Nephron progenitor cell (in vitro differentiated cells): ENCODE measurements around the gene CYB5RL.
A peak's percentile ranks its signal among the peaks of the same experiment; 100 is the strongest.

Source experiments
- DNase-seq: peaks from one replicate; pipeline ENCODE4 v3.0.0; 2021
- H3K27ac Mint-ChIP-seq: 2 replicates; pipeline ENCODE4 v1.8.0; 2021; ENCODE audit warnings: mild to moderate bottlenecking, moderate library complexity, mixed read lengths
- H3K27me3 Mint-ChIP-seq: 2 replicates; pipeline ENCODE4 v1.8.0; 2021; ENCODE audit warnings: mild to moderate bottlenecking, low read depth, mixed read lengths; ENCODE audit not compliant: poor library complexity
- H3K36me3 Mint-ChIP-seq: 2 replicates; pipeline ENCODE4 v1.8.0; 2021; ENCODE audit warnings: low read depth, mixed read lengths
- H3K4me1 Mint-ChIP-seq: 2 replicates; pipeline ENCODE4 v1.8.0; 2021; ENCODE audit warnings: mixed read lengths
- H3K4me3 Mint-ChIP-seq: 2 replicates; pipeline ENCODE4 v1.8.0; 2021; ENCODE audit warnings: mild to moderate bottlenecking, moderate library complexity, mixed read lengths
- H3K9me3 Mint-ChIP-seq: 2 replicates; pipeline ENCODE4 v1.8.0; 2021; ENCODE audit warnings: mild to moderate bottlenecking, moderate library complexity, mixed read lengths
- TF ChIP-seq, protein P1 (sequence below): fragments of 200-600 bp; sonication (generic); IDR thresholded peaks from 2 replicates; pipeline ENCODE4 v1.5.0; 2021; ENCODE audit warnings: antibody characterized with exemption

The CYB5RL gene

DNA sequence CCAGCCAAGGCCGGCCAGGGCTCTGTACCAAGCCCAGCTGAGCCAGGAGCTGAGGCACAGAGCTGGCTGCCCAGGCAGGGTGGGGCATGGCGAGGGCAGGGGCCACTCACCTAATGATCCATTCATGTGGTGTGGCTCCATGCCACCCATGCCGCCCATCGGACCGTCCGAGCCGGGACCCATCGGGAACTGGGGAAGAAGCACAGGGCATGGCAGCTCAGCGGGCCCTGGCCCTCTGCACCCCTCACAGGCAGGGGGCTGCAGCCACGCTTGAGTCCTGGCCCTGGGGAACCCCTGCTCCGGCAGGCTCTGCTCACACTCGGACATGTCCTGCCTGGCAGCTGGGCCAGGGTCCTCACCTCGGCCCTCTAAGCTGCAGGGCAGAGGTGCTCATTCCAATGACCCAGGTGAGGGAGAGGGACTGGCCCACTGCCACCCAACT is 28.8 kb upstream of the CYB5RL start:
- DNase-seq: no peak
- Mint-ChIP-seq H3K4me1 (peaks cover 38% of the 10 kb centered on the region), H3K27ac (peak overlapping the region; percentile 96), H3K36me3 (peaks cover 64% of the 10 kb centered on the region), H3K4me3 (no peak overlapping the region), H3K27me3 (peaks cover 5% of the 10 kb centered on the region), H3K9me3 (peaks cover 3% of the 10 kb centered on the region)
- TF ChIP-seq, protein P1, sequence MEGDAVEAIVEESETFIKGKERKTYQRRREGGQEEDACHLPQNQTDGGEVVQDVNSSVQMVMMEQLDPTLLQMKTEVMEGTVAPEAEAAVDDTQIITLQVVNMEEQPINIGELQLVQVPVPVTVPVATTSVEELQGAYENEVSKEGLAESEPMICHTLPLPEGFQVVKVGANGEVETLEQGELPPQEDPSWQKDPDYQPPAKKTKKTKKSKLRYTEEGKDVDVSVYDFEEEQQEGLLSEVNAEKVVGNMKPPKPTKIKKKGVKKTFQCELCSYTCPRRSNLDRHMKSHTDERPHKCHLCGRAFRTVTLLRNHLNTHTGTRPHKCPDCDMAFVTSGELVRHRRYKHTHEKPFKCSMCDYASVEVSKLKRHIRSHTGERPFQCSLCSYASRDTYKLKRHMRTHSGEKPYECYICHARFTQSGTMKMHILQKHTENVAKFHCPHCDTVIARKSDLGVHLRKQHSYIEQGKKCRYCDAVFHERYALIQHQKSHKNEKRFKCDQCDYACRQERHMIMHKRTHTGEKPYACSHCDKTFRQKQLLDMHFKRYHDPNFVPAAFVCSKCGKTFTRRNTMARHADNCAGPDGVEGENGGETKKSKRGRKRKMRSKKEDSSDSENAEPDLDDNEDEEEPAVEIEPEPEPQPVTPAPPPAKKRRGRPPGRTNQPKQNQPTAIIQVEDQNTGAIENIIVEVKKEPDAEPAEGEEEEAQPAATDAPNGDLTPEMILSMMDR: no peak

DNA sequence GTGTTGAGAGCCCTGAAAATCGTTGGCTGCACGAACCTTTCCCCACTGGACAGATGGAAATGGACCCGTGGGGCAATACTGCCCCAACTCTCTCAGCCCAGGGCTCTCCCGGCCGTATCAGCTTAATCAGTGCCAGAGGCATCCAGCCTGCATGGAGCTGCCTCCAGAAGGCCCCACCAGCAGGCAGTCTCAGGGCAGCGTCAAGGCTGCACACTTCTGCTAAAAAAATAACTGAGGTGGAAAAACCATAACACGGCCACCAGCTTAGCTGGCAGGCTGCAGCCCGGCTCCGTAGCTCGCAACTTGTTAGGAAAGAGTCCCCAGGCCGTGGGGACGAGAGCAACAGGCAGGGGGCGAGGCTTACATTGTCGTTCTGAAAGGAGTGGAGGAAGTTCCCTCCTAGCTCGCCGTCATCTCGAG is 28.1 kb upstream of the CYB5RL start:
- peaks cover 61% of the 10 kb centered on the region for H3K36me3 Mint-ChIP-seq
- no peak for DNase-seq
- H3K27me3 Mint-ChIP-seq: peaks cover 5% of the 10 kb centered on the region
- H3K27ac Mint-ChIP-seq: peak overlapping the region; percentile 96
- H3K4me3 Mint-ChIP-seq: no peak overlapping the region
- peaks cover 39% of the 10 kb centered on the region for H3K4me1 Mint-ChIP-seq
- TF ChIP-seq, protein P1: no peak
- peaks cover 3% of the 10 kb centered on the region for H3K9me3 Mint-ChIP-seq

DNA sequence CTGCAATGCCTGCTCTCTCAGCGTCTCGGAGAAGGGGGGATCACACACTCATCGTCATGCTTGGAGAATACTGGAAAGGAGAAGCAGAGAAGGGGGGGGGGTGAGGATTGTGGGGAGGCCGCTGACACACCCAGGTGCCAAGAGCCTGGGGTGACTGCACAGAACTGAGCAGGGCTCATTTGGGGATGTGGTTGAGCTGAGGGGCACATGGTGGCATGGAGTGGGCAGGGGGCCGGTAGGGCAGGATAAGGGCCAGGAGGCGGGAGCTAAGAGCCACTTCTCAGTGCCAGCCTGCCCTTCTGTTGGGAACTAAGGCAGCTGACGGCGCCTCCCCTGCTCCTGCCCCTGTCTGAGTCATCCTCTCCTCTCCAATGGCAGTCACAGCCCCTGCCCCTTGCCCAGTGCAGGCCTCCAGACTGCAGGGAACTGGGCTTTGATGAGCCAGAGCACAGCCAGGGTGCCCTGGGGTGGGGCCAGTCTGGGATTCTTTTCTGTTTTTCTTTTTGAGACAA is 27.3 kb upstream of the CYB5RL start:
- TF ChIP-seq, protein P1: no peak
- no peak for DNase-seq
- H3K27ac Mint-ChIP-seq: peak overlapping the region; percentile 96
- peaks cover 5% of the 10 kb centered on the region for H3K27me3 Mint-ChIP-seq
- no peak overlapping the region for H3K4me3 Mint-ChIP-seq
- peaks cover 3% of the 10 kb centered on the region for H3K9me3 Mint-ChIP-seq
- peaks cover 54% of the 10 kb centered on the region for H3K36me3 Mint-ChIP-seq
- peaks cover 44% of the 10 kb centered on the region for H3K4me1 Mint-ChIP-seq

DNA sequence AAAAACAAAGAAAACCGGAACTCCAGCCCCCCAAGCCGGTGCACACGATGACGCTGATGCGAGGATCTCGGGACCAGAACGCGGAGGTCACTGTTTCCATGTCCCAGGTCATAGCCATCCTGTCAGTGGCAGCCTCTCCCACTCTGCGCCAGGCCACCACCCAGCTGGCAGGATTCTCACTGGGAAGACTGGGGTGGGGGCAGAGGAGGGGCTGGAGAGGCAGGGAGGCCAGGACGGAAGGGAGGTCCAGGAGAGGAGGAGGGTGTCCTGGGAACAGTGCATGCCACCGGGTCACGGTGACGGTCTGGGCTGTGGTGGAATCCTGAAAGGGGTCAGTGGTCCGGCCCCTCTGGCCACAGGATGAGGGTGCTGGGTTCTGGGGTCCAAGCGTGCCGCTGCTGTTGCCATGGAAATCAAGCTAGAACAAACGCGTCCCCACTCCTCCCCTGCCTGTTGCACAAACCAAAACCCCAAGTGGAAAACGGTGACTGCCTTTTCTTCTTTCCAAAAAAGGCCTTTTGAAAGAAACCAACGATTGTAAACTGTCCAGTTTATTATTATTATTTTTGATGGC is 26.2 kb upstream of the CYB5RL start:
- TF ChIP-seq, protein P1: no peak
- DNase-seq: no peak
- Mint-ChIP-seq H3K36me3 (peaks cover 48% of the 10 kb centered on the region), H3K9me3 (no peaks in the 10 kb centered on the region), H3K27ac (peak overlapping the region; percentile 95), H3K4me3 (no peak overlapping the region), H3K4me1 (peaks cover 44% of the 10 kb centered on the region), H3K27me3 (peaks cover 8% of the 10 kb centered on the region)

DNA sequence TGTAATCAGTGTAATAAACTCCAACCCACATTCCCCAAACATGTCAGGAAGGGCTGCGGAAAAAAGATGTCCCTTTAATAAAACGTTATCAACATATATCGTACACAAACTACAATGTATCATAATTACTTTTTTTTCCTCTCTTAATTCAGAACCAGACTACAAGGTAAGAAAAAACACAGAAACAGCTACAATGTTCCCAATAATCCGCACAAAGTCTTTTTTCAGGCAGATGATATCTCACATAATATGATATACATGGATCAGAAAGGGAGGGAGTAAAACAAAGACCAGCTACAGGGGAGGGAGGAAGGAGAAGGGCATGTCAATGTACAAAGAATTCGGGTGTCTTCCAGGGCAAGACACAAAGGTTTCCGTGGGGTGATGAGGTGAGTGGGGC is 25.5 kb upstream of the CYB5RL start:
- H3K27me3 Mint-ChIP-seq: peaks cover 8% of the 10 kb centered on the region
- H3K9me3 Mint-ChIP-seq: no peaks in the 10 kb centered on the region
- peaks cover 49% of the 10 kb centered on the region for H3K4me1 Mint-ChIP-seq
- H3K36me3 Mint-ChIP-seq: peaks cover 41% of the 10 kb centered on the region
- H3K4me3 Mint-ChIP-seq: no peak overlapping the region
- TF ChIP-seq, protein P1: no peak
- no peak for DNase-seq
- H3K27ac Mint-ChIP-seq: peak overlapping the region; percentile 95

DNA sequence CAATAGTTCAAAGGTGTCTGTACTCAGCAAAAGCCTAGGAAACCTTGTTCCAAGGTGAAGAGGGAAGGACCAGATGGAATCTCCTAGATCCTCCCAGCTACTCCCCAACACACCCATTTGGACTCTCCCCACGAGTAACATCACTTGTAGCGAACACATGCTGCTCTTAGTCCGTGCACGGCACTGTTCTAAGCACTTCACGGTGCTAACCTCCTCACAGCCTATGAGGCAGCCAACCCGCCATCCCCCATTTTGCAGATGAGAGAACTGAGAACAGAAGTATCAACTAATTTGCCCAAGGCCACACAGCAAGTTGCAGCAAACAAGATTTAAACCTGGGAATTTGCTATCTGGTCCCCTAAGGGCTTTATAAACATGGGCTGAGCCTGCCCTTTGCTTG is 24.4 kb upstream of the CYB5RL start:
- Mint-ChIP-seq H3K27me3 (peaks cover 8% of the 10 kb centered on the region), H3K4me1 (peaks cover 60% of the 10 kb centered on the region), H3K9me3 (no peaks in the 10 kb centered on the region), H3K4me3 (no peak overlapping the region), H3K36me3 (peaks cover 34% of the 10 kb centered on the region), H3K27ac (peak overlapping the region; percentile 97)
- TF ChIP-seq, protein P1: no peak
- no peak for DNase-seq
